Measurements from ENCODE around the gene ZFHX2. TPM values are rescaled to one million over a fixed set of nuclear protein-coding genes. Genes with fewer than 3 reads are reported as not detected.
A peak's percentile ranks its signal among the peaks of the same experiment; 100 is the strongest.

The ZFHX2 gene
- polyA plus RNA-seq, 1 donor (not counting 4 experiments of a cell fraction or from before 2014, with no cell fraction given), result 0.18 TPM

DNA sequence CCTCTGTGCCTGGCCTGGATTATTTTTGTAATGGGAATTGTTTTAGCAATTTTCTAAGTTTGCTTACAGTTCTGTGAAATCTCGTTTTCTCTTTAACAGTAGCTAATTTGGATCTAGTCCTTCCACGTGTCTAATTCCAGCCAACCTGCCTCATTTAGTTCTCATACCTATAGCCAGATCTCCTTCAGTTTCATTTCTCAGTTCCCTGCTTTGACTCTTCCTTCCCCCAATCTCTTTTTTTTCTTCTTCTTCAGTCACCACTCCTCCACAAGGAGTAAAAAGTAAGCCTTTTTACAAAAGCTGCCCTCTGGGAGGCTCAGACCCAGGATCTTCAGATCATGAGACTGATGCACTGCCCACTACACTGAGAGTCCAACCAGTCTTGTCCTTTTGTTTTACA lies 6.0 kb upstream of the ZFHX2 start:
- DNase-seq (ENCODE audit: low read depth, low spot score) (no peak), FAIRE-seq (no peak)
- H3K27ac ChIP-seq (ENCODE audit: control insufficient read depth, insufficient read depth, low read length), result no peak overlapping the region
- H3K4me1 ChIP-seq (ENCODE audit: control insufficient read depth, extremely low read depth, insufficient read depth, low read length), result peaks cover 11% of the 10 kb centered on the region
- H4K20me1 ChIP-seq (ENCODE audit: control insufficient read depth, extremely low read depth, insufficient read depth, low read length), result peaks cover 6% of the 10 kb centered on the region
- no peaks in the 10 kb centered on the region for H3K9me1 ChIP-seq (ENCODE audit: control insufficient read depth, extremely low read depth, insufficient read depth, low read length)
- H3K9me3 ChIP-seq (ENCODE audit: control insufficient read depth, low read depth, low read length), result no peaks in the 10 kb centered on the region
- no peak overlapping the region for H3K4me2 ChIP-seq (ENCODE audit: control insufficient read depth, extremely low read depth, insufficient read depth, low read depth, low read length)
- peaks cover 20 to 33% of the 10 kb centered on the region in 2 experiments for H3K36me3 ChIP-seq (ENCODE audit: control insufficient read depth in 2 of 2, extremely low read depth in 1 of 2, insufficient read depth in 2 of 2, low read length in 2 of 2)
- H2AFZ ChIP-seq (ENCODE audit: control insufficient read depth, low read length), result no peak overlapping the region
- H3K9ac ChIP-seq (ENCODE audit: control insufficient read depth, extremely low read depth, insufficient read depth, low read length), result no peak overlapping the region
- TF ChIP-seq EZH2 (IDR thresholded peaks at IDR 0.05; ENCODE audit: low read length), result no peak
- TF ChIP-seq, protein P1, sequence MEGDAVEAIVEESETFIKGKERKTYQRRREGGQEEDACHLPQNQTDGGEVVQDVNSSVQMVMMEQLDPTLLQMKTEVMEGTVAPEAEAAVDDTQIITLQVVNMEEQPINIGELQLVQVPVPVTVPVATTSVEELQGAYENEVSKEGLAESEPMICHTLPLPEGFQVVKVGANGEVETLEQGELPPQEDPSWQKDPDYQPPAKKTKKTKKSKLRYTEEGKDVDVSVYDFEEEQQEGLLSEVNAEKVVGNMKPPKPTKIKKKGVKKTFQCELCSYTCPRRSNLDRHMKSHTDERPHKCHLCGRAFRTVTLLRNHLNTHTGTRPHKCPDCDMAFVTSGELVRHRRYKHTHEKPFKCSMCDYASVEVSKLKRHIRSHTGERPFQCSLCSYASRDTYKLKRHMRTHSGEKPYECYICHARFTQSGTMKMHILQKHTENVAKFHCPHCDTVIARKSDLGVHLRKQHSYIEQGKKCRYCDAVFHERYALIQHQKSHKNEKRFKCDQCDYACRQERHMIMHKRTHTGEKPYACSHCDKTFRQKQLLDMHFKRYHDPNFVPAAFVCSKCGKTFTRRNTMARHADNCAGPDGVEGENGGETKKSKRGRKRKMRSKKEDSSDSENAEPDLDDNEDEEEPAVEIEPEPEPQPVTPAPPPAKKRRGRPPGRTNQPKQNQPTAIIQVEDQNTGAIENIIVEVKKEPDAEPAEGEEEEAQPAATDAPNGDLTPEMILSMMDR (optimal IDR thresholded peaks at IDR 0.05 in 1 of 3, IDR thresholded peaks at IDR 0.05 in 1 of 3, conservative IDR thresholded peaks at IDR 0.05 in 1 of 3; ENCODE audit: extremely low read depth in 1 of 3, insufficient read depth in 2 of 3, low read length in 3 of 3), result no peak
- no peak overlapping the region for H3K4me3 ChIP-seq (ENCODE audit: control insufficient read depth in 2 of 3, extremely low read depth in 1 of 3, insufficient read depth in 2 of 3, low read depth in 1 of 3, low read length in 3 of 3)
- H3K27me3 ChIP-seq (ENCODE audit: control insufficient read depth, extremely low read depth, insufficient read depth, low read length), result no peaks in the 10 kb centered on the region
- dilution Hi-C loops (cut with MboI; ENCODE audit: extremely low pct_ligation_motif_present, low sequenced_read_pairs), result no loop called here
- H3K79me2 ChIP-seq (ENCODE audit: control insufficient read depth, insufficient read depth, low read length), result peaks cover 10% of the 10 kb centered on the region

DNA sequence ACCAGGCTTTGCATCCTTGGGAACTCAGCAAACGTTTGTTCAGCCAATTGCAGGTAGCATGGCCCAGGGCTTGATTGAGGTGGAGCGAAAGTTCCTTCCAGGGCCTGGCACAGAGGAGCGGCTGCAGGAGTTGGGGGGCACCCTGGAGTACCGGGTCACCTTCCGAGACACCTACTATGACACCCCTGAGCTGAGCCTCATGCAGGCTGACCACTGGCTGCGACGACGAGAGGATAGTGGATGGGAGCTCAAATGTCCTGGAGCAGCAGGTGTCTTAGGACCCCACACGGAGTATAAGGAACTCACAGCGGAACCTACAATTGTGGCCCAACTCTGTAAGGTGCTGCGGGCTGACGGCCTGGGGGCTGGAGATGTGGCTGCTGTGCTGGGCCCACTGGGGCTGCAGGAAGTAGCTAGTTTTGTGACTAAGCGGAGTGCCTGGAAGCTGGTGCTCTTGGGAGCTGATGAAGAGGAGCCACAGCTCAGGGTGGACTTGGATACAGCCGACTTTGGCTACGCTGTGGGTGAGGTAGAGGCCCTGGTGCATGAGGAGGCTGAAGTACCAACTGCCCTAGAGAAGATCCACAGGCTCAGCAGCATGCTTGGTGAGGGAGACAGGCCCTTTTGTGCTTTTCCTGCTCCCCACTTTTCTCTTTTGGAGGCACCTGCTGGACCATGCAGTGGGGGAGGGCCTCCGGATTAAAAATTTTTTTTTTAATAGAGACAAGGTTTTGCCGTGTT lies 5.3 kb upstream of the ZFHX2 start:
- H3K4me1 ChIP-seq (ENCODE audit: control insufficient read depth, extremely low read depth, insufficient read depth, low read length), result peaks cover 12% of the 10 kb centered on the region
- TF ChIP-seq, protein P1 (optimal IDR thresholded peaks at IDR 0.05 in 1 of 3, IDR thresholded peaks at IDR 0.05 in 1 of 3, conservative IDR thresholded peaks at IDR 0.05 in 1 of 3; ENCODE audit: extremely low read depth in 1 of 3, insufficient read depth in 2 of 3, low read length in 3 of 3), result no peak
- TF ChIP-seq EZH2 (IDR thresholded peaks at IDR 0.05; ENCODE audit: low read length), result no peak
- H3K27me3 ChIP-seq (ENCODE audit: control insufficient read depth, extremely low read depth, insufficient read depth, low read length), result no peaks in the 10 kb centered on the region
- dilution Hi-C loops (cut with MboI; ENCODE audit: extremely low pct_ligation_motif_present, low sequenced_read_pairs), result no loop called here
- H3K36me3 ChIP-seq (ENCODE audit: control insufficient read depth in 2 of 2, extremely low read depth in 1 of 2, insufficient read depth in 2 of 2, low read length in 2 of 2), result peaks cover 13 to 29% of the 10 kb centered on the region in 2 experiments
- peak overlapping the region; percentile 91 for H2AFZ ChIP-seq (ENCODE audit: control insufficient read depth, low read length)
- peak overlapping the region; percentile 79 to 89 (median 89) for H3K4me3 ChIP-seq (ENCODE audit: control insufficient read depth in 2 of 3, extremely low read depth in 1 of 3, insufficient read depth in 2 of 3, low read depth in 1 of 3, low read length in 3 of 3)
- peaks cover 6% of the 10 kb centered on the region for H4K20me1 ChIP-seq (ENCODE audit: control insufficient read depth, extremely low read depth, insufficient read depth, low read length)
- no peaks in the 10 kb centered on the region for H3K9me3 ChIP-seq (ENCODE audit: control insufficient read depth, low read depth, low read length)
- peak overlapping the region; percentile 97 for H3K4me2 ChIP-seq (ENCODE audit: control insufficient read depth, extremely low read depth, insufficient read depth, low read depth, low read length)
- peak overlapping the region; percentile 69 for H3K27ac ChIP-seq (ENCODE audit: control insufficient read depth, insufficient read depth, low read length)
- FAIRE-seq (no peak), DNase-seq (ENCODE audit: low read depth, low spot score) (no peak)
- H3K9ac ChIP-seq (ENCODE audit: control insufficient read depth, extremely low read depth, insufficient read depth, low read length), result peak overlapping the region; percentile 86
- peaks cover 10% of the 10 kb centered on the region for H3K79me2 ChIP-seq (ENCODE audit: control insufficient read depth, insufficient read depth, low read length)
- no peaks in the 10 kb centered on the region for H3K9me1 ChIP-seq (ENCODE audit: control insufficient read depth, extremely low read depth, insufficient read depth, low read length)
